GM19239 (cell line): Measurements from ENCODE around the gene TBC1D13.
"Not testable (repeated sequence)": the region's sequence is repeated elsewhere in the genome, so short reads cannot be mapped to it uniquely, and the experiment has no call there.

Experiments
- DNase-seq: peaks from one replicate; pipeline ENCODE4 v3.0.0; 2011; ENCODE audit warnings: low spot score; ENCODE audit not compliant: insufficient read length
- FAIRE-seq: peaks from 2 replicates; lab custom pipeline; 2011; peaks lifted over from hg19 to GRCh38; lab: Jason Lieb, UNC

The TBC1D13 gene

DNA sequence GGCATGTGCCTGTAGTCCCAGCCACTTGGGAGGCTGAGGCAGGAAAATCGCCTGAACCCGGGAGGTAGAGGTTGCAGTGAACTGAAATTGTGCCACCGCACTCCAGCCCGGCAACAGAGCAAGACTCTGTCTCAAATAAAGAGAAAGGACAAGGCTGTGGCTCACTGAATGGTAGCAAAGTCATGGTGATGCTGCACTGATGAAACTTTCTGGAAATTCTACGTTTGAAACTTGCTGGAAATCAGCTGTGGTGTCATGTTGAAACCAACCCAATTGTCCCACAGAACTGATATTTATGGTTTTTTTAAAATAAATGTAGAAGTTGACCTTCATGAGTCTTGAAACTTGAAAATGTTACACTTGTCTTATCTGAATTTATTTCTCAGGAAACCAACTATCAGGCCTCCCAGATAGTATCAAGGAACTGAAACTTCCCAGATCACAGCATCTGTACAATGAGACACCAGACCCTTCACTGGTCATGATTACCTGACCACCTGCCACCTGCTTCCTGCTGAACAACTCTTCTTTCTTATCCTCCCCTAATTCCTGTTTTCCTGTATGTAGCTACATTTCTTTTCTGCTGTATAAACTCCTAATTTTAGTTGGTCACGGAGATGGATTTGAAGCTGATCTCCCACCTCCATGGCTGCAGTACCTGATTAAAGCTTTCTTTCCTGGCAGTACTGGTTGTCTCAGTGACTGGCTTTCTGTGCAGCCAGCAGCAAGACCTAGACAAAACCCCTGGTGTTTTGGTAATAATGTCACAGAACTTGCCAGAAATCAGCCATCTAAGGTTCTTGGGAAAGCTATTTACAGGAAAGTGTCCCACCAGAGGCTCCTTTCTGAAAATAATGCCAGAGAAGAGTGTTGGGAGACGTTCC, 5.6 kb upstream of the TBC1D13 start:
- FAIRE-seq = no peak
- no peak for DNase-seq

DNA sequence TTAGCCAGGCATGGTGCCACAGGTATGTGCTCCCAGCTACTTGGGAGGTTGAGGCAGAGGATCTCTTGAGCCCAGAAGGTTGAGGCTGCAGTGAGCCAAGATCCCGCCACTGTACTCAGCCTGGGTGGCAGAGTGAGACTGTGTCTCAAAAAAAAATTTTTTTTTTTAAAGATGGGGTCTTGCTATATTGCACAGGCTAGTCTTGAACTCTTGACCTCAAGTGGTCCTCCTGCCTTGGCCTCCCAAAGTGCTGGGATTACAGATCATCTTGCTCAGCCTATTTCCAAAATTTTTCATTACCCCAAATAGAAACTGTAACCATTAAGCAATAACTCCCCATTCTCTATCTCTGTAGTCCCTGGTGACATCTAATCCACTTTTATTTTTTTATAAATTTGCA, 4.4 kb upstream of the TBC1D13 start:
- no peak for FAIRE-seq
- no peak for DNase-seq

DNA sequence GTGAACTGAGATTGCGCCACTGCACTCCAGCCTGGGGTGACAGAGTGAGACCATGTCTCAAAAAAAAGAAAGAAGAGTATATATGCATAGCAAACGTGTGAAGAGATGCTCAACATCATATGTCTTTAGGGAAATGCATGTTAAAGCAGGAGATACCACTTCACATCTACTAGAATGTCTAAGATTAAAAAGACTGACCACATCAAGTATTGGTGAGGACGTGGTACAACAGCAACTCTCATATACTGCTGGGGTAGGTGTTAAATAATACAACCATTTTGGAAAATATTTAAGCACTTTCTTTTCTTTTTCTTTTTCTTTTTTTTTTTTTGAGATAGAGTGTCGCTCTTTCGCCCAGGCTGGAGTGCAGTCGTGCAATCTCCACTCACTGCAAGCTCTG, 1.6 kb upstream of the TBC1D13 start:
- FAIRE-seq = no peak
- no peak for DNase-seq

DNA sequence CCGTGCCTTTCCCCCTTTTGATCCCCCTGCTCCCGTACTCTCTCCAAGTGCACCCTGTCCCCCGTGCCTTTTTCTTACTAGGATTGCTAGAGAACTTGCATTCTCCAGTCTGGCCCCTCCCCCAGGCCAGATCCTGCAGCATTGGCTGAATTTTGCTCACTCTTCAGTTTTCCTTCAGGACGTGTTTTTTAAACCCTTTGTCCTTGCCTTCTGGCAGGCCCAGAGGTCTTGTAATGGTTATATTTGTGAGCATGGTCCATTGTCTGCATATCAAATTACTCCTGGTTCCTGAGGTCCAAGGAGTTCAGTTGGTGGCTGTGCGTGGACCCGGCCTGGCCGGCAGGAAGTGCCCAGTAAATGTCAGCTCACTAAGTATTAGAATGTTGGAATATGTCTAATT, 606 bp downstream of the TBC1D13 start:
- DNase-seq (no peak), FAIRE-seq (peak; percentile 21)

DNA sequence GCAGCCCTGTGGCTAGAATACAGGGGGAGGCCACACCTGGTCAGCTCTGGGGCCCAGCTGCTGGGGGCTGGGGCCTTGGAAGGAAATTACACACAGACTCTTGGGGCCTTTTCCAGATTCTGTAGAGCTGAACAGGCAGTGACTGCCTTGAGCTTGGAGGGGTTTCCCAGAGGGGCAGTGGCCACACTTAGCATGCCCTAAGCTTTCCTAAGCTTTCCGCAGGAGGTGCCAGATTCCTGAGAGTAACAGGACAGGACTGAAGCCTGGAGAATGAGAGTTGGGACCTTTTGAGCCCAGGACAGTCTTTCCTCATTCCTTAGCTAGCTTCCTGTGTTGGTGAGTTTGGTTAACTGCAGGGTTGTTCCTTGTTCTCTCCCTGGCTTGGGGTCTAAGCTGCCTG, 1.4 kb downstream of the TBC1D13 start:
- no peak for FAIRE-seq
- no peak for DNase-seq

DNA sequence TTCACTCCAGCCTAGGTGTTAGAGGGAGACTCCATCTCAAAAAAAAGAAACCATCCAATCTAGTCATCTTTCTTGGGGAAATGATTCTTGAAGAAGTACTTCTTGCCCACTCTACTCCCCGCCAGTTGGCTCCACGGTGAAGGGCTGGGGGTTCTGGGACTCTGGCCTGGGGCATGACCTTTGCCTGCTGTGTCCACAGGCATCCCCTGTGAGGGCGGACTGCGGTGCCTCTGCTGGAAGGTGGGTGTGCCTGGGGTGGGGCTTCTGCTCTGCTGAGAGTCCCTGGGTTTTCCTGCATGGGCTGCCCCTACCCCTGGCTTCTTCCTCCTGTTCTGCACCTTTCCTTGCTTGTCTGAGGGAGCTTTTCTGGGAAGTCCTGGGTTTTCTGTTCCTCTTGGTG, 3.5 kb downstream of the TBC1D13 start:
- DNase-seq = no peak
- no peak for FAIRE-seq

DNA sequence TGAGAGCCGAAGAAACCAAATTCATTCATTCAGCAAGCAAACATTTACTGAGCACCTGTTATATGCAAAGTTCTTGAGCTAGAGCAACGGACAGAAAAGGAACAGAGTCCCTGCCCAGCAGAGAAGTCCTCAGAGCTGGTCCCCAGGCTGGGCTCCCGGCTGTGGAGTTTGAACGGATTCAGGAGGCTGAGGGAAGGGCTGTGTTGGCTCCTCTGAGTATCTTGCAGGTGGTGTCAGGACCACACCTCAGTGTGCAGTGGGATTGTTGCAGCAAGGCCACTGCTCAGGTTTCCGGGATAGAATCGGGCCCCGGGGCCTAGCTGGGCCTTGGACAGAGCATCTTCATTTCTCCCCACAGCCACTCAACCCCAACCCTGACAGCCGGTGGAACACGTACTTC, 5.1 kb downstream of the TBC1D13 start:
- no peak for FAIRE-seq
- no peak for DNase-seq

DNA sequence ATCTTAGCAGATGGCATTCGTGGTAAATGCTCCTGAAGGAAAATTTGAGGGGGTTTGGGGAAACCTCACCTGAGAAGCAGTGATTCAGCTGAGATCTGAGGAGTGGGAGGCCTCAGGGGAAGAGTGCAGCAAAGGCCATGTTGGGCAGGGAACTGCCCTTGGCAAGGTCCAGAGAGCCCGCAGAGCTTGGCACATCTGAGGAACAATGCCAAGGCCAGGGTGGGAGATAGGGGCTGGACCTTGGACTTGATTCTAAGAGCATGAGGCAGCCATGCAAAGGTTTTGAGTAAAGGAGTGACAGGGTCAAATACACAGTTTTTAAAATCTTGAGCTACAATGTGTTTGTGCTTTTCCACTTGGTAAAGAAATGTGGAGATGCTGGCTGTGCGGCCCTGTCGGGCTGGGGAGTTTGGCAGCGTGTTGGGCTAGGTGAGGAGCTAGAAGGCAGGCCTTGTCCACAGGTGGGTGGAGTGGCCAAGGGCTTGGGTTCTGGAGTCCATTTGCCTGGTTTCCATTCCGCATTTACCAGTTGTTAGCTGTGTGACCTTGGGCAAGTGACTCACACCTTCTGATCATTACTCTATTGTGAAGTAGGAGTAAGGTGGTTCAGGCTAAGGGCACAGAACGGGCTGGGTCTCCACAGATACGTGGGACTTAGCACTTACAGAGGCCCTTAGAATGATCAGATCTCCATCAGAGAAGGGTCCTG, 6.1 kb downstream of the TBC1D13 start:
- FAIRE-seq = no peak
- no peak for DNase-seq

DNA sequence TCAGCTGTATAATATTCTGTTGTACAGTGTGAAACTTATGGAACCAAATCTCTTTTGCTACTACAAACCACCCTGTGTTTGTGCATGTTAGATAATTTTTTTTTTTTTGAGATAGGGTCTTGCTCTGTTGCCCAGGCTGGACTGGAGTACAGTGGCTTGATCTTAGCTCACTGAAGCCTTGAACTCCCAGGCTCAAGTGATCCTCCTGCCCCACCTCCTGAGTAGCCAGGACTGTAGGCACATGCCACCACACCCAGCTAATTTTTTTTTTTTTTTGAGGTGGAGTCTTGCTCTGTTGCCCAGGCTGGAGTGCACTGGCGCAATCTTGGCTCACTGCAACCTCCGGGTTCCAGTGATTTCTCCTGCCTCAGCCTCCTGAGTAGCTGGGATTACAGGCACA, 7.9 kb downstream of the TBC1D13 start:
- not testable (repeated sequence) for FAIRE-seq, DNase-seq

DNA sequence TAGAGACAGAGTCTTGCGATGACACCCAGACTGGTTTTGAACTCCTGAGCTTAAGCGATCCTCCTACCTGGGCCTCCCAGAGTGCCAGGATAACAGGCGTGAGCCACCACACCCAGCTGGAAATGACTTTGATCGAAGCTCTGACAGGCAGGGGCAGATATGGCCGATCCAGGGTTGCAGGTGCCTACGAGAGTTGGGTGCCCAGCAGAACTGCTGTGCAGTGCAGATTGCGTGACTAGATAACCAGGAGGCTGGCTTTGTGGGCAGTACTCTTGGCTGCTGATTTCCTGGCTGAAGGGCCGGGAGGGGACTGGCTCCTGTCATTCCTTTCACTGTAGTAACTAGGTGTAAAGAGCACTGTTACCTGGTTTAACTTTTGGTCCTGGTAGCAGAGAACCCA, 11.8 kb downstream of the TBC1D13 start:
- no peak for FAIRE-seq

DNA sequence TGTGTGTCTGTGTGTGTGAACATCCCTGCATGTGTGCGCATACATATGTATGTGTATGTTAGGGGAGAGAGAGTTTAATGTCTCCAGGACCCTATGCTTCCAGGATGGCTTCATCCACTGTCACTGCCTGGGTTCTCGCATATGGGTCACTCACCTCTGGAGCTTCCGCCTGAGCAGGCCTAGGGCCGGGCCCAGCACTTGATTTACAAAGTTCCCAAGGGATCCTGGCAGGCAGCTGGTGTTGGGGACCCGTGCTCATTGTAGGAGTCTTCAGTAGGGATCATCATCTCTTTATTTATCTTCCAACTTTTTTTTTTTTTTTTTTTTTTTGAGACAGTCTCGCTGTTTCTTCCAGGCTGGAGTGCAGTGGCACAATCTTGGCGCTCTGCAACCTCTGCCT, 13.0 kb downstream of the TBC1D13 start:
- FAIRE-seq = no peak
- DNase-seq = no peak

More for the DNA sequence above, 11.8 kb downstream of the TBC1D13 start:
- no peak for DNase-seq

DNA sequence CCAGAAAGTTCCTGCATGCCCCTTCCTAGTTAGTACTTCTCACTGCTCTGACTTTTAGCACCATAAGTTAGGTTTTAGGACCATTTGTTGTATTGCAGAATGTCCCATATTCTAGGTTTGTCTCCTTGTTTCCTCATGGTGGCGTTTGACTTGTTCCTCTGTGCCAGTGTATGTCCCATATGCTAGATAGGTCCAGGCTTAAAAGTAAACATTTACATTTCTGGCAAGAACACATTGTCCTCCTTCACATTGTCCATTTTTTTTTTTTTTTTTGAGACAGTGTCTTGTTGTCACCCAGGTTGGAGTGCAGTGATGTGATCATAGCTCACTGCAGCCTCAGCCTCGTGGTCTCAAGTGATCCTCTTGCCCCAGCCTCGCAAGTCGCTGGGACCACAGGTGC, 15.4 kb downstream of the TBC1D13 start:
- no peak for DNase-seq

DNA sequence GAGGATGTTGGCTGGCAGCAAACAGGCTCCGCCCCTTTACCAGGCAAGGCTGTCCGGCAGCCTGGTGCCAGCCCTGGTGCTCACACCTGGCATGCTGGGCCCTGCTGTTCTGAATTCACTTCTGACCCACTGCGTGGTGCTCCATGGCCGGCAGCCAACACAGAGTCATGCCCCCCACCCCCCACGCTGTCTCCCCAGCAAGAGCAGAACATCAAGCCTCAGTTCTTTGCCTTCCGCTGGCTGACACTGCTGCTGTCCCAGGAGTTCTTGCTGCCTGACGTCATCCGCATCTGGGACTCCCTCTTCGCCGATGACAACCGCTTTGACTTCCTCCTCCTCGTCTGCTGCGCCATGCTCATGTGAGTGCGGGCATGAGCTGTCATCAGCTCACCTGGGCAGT, 18.6 kb downstream of the TBC1D13 start:
- DNase-seq (no peak), FAIRE-seq (no peak)

More for the DNA sequence above, 15.4 kb downstream of the TBC1D13 start:
- FAIRE-seq = no peak

DNA sequence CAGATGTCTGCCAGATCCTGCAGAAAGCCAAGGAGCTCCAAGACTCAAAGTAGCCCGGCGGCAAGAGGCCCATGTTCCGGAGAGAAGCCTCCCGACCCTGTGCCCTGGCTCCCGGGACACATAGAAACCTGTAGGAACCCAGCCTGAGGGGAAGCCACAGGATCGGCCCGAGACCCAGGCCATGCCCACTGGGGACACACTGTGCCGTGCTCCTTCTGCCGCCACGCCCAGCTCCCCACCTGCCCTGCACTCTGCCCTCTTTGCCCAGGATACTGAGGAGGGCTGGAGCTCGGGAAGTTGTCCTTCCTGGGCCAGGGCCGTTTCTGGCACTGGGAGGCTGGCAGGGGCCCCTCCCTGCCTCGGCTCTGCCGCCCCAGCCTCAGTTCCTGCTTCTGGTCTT, 20.8 kb downstream of the TBC1D13 start:
- DNase-seq (no peak), FAIRE-seq (no peak)

DNA sequence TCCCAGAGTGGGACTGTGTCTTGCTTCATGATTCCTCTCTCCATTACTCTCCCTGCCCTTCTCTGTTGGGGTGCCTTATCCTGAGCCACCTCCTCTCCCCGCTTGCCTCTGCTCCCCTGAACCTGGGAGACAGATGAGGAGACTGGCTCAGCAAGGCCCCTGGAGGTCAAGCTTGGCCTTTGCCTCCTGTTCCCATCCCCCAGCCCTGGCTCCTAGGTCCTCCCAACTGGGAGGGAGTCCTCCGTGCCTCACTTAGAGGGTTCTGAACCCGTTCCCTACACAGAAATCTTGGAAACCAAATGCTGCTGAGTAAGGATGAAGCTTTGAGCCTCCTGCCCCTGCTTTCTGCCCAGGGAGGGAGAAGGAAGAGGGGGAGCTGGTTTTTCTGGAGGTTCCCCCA, 21.5 kb downstream of the TBC1D13 start:
- DNase-seq = no peak
- no peak for FAIRE-seq

DNA sequence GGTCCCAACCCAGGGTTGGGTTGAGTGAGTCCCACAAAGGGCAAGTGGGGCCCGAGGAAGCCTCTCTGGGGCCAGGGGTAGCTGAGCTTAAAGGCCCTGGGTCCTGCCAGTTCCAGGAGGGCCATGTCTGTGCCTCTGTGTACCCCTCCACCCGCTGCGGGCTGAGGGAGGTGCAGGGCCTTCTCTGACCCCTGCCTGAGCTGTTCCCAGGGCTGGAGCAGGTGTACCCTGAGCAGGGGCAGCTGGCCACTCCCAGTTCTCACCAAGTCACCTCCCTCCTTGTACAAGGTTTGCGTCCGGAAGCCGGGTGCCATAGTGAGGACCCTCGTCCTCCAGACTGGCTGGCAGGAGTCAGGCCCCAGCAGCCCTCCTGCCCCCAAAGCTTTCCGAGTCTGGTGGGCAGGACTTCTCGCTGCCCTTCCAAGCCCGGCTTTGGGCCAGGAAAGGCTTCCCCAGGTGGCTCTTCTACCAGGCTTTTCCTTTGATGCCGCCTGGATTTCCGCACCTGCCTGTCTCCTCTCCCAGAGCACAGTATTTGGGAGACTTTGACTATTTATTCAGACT, 22.1 kb downstream of the TBC1D13 start:
- FAIRE-seq (no peak), DNase-seq (no peak)

DNA sequence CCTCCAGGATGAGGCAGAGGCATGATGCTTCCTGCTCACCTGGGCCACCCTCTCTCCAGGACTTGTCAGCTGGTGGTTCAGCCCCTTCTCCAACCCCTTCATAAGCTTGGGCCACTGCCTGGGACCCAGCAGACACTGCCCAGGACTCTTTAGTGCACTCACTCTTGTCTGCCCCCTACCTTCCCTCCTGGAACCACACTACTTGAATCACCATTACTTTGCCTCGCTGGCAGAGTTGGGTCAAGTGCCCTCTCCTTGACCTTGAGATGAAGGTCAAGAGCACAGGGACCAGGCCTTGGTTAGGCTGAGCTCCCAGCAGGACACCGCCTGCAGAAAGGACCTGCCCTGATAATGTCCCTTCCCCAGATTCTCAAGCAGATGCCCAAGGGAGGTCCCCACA, 22.8 kb downstream of the TBC1D13 start:
- DNase-seq (no peak), FAIRE-seq (no peak)

DNA sequence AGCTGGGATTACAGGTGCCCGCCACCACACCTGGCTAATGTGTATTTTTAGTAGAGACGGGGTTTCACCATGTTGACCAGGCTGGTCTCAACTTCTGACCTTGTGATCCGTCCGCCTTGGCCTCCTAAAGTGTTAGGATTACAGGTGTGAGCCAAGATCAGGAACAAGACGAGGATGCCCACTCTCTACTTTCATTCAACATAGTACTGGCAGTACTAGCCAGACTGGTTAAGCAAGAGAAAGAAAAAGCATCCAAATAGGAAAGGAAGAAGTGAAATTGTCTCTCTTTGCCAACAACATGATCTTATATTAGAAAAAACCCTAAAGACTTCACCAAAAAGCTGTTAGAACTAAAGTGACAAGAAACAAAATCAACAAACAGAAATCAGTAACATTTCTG, 23.8 kb downstream of the TBC1D13 start:
- FAIRE-seq (no peak), DNase-seq (no peak)

DNA sequence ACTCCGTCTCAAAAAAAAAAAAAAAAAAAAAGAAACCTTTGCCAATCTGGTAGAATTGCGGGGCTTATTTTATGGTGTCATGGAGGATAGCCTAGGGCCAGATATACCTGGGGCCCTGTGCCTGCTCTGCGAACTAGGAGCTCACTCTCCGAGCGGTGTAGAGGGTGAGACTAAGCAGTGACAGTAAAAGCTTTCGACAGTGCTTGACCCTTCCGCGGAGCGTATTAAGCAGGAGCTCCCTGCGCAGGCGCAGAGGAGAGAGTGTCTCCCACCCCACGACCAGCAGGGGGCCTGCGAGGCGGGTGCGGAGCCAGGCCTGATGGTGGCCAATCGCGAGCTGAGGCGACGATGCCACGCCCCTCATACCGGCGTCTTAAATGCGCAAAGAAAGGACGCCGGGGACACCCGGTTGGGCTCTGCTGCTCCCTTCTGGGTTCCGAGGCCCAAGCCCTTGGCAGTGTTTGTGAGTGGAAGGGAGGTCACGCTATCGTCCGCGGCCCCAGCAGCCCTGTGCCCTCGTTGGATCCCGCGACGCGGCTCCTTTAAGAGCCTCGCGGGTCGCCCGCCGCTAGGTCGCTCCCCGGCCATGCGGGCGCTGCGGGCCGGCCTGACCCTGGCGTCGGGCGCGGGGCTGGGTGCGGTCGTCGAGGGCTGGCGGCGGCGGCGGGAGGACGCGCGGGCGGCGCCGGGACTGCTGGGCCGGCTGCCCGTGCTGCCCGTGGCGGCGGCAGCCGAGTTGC, 31.2 kb downstream of the TBC1D13 start, which contains the start of gene ENDOG:
Gene ENDOG, plus strand, starts transcription at position 402 of the 740 bp plus-strand sequence. Its CDS starts 185 bp downstream, at position 587.
- peak; percentile 100 for DNase-seq
- peak; percentile 99 for FAIRE-seq
